ENCODE data around the gene GALNT6. TPM values are rescaled to one million over a fixed set of nuclear protein-coding genes. Genes with fewer than 3 reads are reported as not detected.

The GALNT6 gene
- polyA plus RNA-seq, 4 donors, result 8.4 to 45.2 (median 22.5) TPM

GRCh38 chr12:51401900-51402299 is 10.7 kb upstream of the GALNT6 start:
- H3K4me1 ChIP-seq (ENCODE audit: control insufficient read depth in 3 of 3, insufficient read depth in 2 of 3, low read depth in 1 of 3, low read length in 2 of 3), result peaks cover 11 to 84% (median 30%) of the 10 kb centered on the region in 3 donors
- no peaks in the 10 kb centered on the region for H3K9me3 ChIP-seq (ENCODE audit: control insufficient read depth in 2 of 2, insufficient read depth in 1 of 2, low read depth in 1 of 2, low read length in 1 of 2)
- WGBS, 3 donors, result 0% methylated on average over 1 of the region's 1 CpG
- no peaks in the 10 kb centered on the region for H3K36me3 ChIP-seq (ENCODE audit: control insufficient read depth in 3 of 3, insufficient read depth in 2 of 3, low read depth in 1 of 3, low read length in 3 of 3)
- H3K27ac ChIP-seq (ENCODE audit: low read depth in 1 of 3, low read length in 2 of 3), result peak overlapping the region in 2 of 3 donors; percentile 49 to 66
- H3K4me3 ChIP-seq (ENCODE audit: low read depth in 1 of 3, low read length in 3 of 3), result no peak overlapping the region
- DNase-seq (no peak), FAIRE-seq (no peak)
- H3K27me3 ChIP-seq (ENCODE audit: control insufficient read depth in 3 of 3, insufficient read depth in 3 of 3, low read length in 3 of 3), result no peaks in the 10 kb centered on the region

DNA sequence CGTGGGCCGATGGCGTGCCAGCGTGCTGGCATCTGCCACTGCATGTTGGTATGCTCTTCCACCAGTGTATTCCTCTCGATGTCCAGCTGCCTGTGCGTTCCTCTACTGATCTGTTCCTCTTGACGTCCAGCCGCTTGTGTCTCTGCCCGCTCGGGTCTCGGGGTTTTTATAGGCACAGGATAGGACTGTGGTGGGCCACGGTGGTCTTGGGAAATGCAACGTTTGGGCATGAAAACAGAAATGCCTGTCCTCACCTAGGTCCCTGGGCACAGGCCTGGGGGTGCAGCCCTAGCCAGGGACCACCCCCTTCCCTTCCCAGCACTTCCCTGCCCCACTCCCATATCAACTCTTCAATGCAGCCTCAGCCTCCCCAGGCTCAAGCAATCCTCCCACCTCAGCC is 10.3 kb upstream of the GALNT6 start:
- no peaks in the 10 kb centered on the region for H3K36me3 ChIP-seq (ENCODE audit: control insufficient read depth in 3 of 3, insufficient read depth in 2 of 3, low read depth in 1 of 3, low read length in 3 of 3)
- no peaks in the 10 kb centered on the region for H3K9me3 ChIP-seq (ENCODE audit: control insufficient read depth in 2 of 2, insufficient read depth in 1 of 2, low read depth in 1 of 2, low read length in 1 of 2)
- H3K4me1 ChIP-seq (ENCODE audit: control insufficient read depth in 3 of 3, insufficient read depth in 2 of 3, low read depth in 1 of 3, low read length in 2 of 3), result peaks cover 11 to 80% (median 27%) of the 10 kb centered on the region in 3 donors
- no peak for FAIRE-seq
- 77 to 91% (median 77%) methylated on average over 13 of the region's 13 CpGs for WGBS, 3 donors
- no peaks in the 10 kb centered on the region for H3K27me3 ChIP-seq (ENCODE audit: control insufficient read depth in 3 of 3, insufficient read depth in 3 of 3, low read length in 3 of 3)
- H3K4me3 ChIP-seq (ENCODE audit: low read depth in 1 of 3, low read length in 3 of 3), result no peak overlapping the region
- no peak for DNase-seq
- peak overlapping the region in 2 of 3 donors; percentile 49 to 66 for H3K27ac ChIP-seq (ENCODE audit: low read depth in 1 of 3, low read length in 2 of 3)

- Histone ChIP-seq H3K27me3 (ENCODE audit: control insufficient read depth in 3 of 3, insufficient read depth in 3 of 3, low read length in 3 of 3) (no peaks in the 10 kb centered on the region), H3K9me3 (ENCODE audit: control insufficient read depth in 2 of 2, insufficient read depth in 1 of 2, low read depth in 1 of 2, low read length in 1 of 2) (no peaks in the 10 kb centered on the region), H3K4me1 (ENCODE audit: control insufficient read depth in 3 of 3, insufficient read depth in 2 of 3, low read depth in 1 of 3, low read length in 2 of 3) (peaks cover 11 to 80% (median 25%) of the 10 kb centered on the region in 3 donors), H3K27ac (ENCODE audit: low read depth in 1 of 3, low read length in 2 of 3) (peak overlapping the region in 2 of 3 donors; percentile 49 to 66), H3K36me3 (ENCODE audit: control insufficient read depth in 3 of 3, insufficient read depth in 2 of 3, low read depth in 1 of 3, low read length in 3 of 3) (no peaks in the 10 kb centered on the region), H3K4me3 (ENCODE audit: low read depth in 1 of 3, low read length in 3 of 3) (no peak overlapping the region)
- 18 to 62% (median 39%) methylated on average over 14 of the region's 14 CpGs for WGBS, 3 donors
- DNase-seq (peak; percentile 53 to 62), FAIRE-seq (no peak)
Measured at GRCh38 chr12:51401020-51401419, 9.8 kb upstream of the GALNT6 start.

DNA sequence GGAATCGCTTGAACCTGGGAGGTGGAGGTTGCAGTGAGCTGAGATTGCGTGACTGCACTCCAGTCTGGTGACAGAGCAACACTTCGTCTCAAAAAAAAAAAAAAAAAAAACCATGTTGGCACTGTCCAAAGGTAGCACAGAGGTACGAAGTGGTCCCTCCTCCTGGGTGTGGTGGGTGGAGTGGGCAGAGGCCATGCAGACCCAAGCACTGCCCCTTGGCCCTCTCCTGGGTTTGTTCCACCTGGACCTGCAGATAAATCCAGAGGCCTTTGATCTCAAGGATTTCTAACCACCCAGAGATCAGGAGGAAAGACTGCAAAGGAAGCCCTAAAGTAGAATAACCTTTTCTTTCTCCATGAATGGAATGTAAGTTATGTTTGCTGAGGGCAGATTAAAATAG is 8.7 kb upstream of the GALNT6 start:
- no peaks in the 10 kb centered on the region for H3K9me3 ChIP-seq (ENCODE audit: control insufficient read depth in 2 of 2, insufficient read depth in 1 of 2, low read depth in 1 of 2, low read length in 1 of 2)
- no peak overlapping the region for H3K4me3 ChIP-seq (ENCODE audit: low read depth in 1 of 3, low read length in 3 of 3)
- FAIRE-seq (no peak), DNase-seq (peak; percentile 85 to 96)
- peak overlapping the region in 1 of 3 donors; percentile 78 for H3K27ac ChIP-seq (ENCODE audit: low read depth in 1 of 3, low read length in 2 of 3)
- H3K4me1 ChIP-seq (ENCODE audit: control insufficient read depth in 3 of 3, insufficient read depth in 2 of 3, low read depth in 1 of 3, low read length in 2 of 3), result peaks cover 16 to 78% (median 25%) of the 10 kb centered on the region in 3 donors
- H3K27me3 ChIP-seq (ENCODE audit: control insufficient read depth in 3 of 3, insufficient read depth in 3 of 3, low read length in 3 of 3), result no peaks in the 10 kb centered on the region
- H3K36me3 ChIP-seq (ENCODE audit: control insufficient read depth in 3 of 3, insufficient read depth in 2 of 3, low read depth in 1 of 3, low read length in 3 of 3), result no peaks in the 10 kb centered on the region
- 13 to 57% (median 38%) methylated on average over 4 of the region's 4 CpGs for WGBS, 3 donors

DNA sequence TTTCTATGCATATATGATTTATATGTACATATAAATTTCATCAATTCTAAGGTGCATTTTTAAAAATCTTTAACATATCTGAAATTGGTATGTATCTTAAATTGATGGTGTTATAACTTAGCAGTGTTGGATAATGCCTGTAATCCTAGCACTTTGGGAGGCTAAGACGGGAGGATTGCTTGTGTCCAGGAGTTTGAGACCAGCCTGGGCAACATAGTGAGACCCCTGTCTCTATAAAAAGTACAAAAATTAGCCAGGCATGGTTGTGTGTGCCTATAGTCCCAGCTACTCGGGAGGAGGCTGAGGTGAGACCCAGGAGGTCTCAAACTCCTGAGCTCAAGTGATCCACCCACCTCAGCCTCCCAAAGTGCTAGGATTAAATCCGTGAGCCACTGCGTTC is 6.5 kb upstream of the GALNT6 start:
- no peak for FAIRE-seq
- H3K4me1 ChIP-seq (ENCODE audit: control insufficient read depth in 3 of 3, insufficient read depth in 2 of 3, low read depth in 1 of 3, low read length in 2 of 3), result peaks cover 10 to 76% (median 24%) of the 10 kb centered on the region in 3 donors
- WGBS, 3 donors, result 72 to 77% (median 74%) methylated on average over 4 of the region's 4 CpGs

DNA sequence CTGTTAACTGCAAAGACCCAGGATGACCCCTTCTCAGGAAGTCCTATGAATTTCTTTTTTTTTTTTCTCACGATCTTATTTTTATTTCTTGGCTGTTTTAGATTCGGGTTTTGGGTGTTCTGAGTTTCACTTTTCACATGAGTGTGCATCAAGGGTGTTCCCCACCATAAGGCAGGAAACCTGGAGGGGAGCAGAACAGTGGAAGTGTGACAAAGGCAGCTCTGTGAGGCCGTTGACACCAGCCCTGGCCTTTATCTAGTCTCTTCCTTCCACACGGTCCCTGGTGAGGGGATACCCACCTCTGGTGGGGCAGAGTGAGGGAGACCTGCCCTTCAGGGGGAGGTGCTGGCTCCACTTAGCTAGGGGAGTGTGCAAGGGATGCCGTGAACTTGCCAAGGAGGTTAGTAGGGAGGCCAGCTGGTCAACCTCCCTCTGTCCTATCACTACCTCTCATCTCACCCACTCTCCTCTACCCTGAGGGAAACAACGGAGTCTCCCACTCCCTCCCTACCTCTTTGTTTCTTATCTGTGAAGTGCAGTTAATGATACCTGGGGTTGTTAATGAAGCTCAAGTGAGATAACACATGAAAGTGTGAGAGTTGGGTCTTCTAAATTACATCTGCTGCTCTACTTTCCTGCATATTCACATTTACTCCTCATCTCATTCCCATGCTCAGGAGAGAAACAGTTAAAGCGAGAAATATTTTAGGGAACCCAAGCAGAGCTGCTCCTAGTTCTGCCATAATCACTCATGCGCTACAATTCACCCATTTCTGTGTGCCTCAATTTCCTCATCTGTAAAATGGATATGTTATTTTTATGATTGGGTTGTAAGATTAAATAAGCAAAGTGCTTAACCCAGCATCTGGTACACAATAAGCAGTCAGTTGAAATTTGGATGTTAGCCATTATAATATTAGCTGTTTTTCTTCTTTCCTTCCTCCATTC is 4.4 kb upstream of the GALNT6 start:
- 32 to 43% (median 35%) methylated on average over 8 of the region's 8 CpGs for WGBS, 3 donors
- H3K27ac ChIP-seq (ENCODE audit: low read depth in 1 of 3, low read length in 2 of 3), result peak overlapping the region; percentile 30 to 77 (median 42)
- FAIRE-seq, result no peak

More for the DNA sequence above, 6.5 kb upstream of the GALNT6 start:
- peak overlapping the region in 1 of 3 donors; percentile 78 for H3K27ac ChIP-seq (ENCODE audit: low read depth in 1 of 3, low read length in 2 of 3)
- no peaks in the 10 kb centered on the region for H3K9me3 ChIP-seq (ENCODE audit: control insufficient read depth in 2 of 2, insufficient read depth in 1 of 2, low read depth in 1 of 2, low read length in 1 of 2)
- DNase-seq, result no peak
- peaks cover 0 to 14% (median 0%) of the 10 kb centered on the region in 3 donors for H3K36me3 ChIP-seq (ENCODE audit: control insufficient read depth in 3 of 3, insufficient read depth in 2 of 3, low read depth in 1 of 3, low read length in 3 of 3)
- no peak overlapping the region for H3K4me3 ChIP-seq (ENCODE audit: low read depth in 1 of 3, low read length in 3 of 3)
- H3K27me3 ChIP-seq (ENCODE audit: control insufficient read depth in 3 of 3, insufficient read depth in 3 of 3, low read length in 3 of 3), result no peaks in the 10 kb centered on the region

DNA sequence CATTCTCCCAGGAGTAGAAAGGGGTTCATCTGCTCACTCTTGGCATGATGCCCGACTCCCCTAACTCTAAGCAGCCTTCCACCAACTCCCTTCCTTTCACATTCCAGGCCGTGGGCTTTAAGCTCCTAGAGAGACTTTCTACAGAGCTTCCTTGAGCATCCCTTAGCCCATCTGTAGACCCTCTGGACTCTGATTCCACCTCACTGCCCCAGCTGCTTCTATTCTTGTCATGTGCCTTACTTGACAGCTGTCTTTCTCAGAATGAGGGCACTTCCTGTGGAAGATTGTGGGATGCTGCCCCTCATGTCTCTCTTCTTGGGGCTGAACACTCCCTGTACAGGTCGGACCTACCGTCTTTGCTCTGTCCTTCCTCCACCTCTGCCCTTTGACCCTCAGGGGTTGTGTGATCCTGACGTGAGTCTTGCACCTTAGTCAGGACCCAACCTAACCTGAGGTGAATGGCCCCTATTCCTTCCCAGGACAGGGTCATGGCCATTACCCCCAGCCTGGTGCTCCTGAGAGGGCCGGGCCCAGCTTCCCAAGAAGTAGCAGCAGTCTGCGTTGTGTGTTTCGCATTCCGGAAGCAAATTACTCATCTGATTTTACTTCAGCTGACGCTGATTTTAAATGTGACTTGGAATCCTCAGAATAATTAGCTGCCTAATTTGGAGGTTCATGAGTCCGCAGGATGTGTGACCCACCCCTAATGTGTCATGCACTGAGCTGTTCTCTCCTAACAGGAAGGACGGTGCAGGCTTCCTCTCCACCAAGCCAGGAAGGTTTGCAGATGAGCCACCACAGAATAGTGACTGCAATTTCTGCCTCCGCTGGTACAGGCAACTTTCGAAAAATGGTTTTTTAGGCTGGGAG is 2.7 kb upstream of the GALNT6 start:
- WGBS, 3 donors, result 55 to 65% (median 58%) methylated on average over 14 of the region's 14 CpGs
- DNase-seq, result peak in 1 of 2 donors; percentile 51
- Histone ChIP-seq H3K27me3 (ENCODE audit: control insufficient read depth in 3 of 3, insufficient read depth in 3 of 3, low read length in 3 of 3) (no peaks in the 10 kb centered on the region), H3K4me1 (ENCODE audit: control insufficient read depth in 3 of 3, insufficient read depth in 2 of 3, low read depth in 1 of 3, low read length in 2 of 3) (peaks cover 10 to 58% (median 16%) of the 10 kb centered on the region in 3 donors), H3K4me3 (ENCODE audit: low read depth in 1 of 3, low read length in 3 of 3) (peak overlapping the region in 1 of 3 donors; percentile 3), H3K27ac (ENCODE audit: low read depth in 1 of 3, low read length in 2 of 3) (peak overlapping the region in 2 of 3 donors; percentile 47 to 58), H3K9me3 (ENCODE audit: control insufficient read depth in 2 of 2, insufficient read depth in 1 of 2, low read depth in 1 of 2, low read length in 1 of 2) (no peaks in the 10 kb centered on the region), H3K36me3 (ENCODE audit: control insufficient read depth in 3 of 3, insufficient read depth in 2 of 3, low read depth in 1 of 3, low read length in 3 of 3) (peaks cover 0 to 14% (median 0%) of the 10 kb centered on the region in 3 donors)
- no peak for FAIRE-seq

More for the DNA sequence above, 4.4 kb upstream of the GALNT6 start:
- H3K27me3 ChIP-seq (ENCODE audit: control insufficient read depth in 3 of 3, insufficient read depth in 3 of 3, low read length in 3 of 3), result no peaks in the 10 kb centered on the region
- H3K36me3 ChIP-seq (ENCODE audit: control insufficient read depth in 3 of 3, insufficient read depth in 2 of 3, low read depth in 1 of 3, low read length in 3 of 3), result peaks cover 0 to 14% (median 0%) of the 10 kb centered on the region in 3 donors
- no peak overlapping the region for H3K4me3 ChIP-seq (ENCODE audit: low read depth in 1 of 3, low read length in 3 of 3)
- DNase-seq, result no peak
- no peaks in the 10 kb centered on the region for H3K9me3 ChIP-seq (ENCODE audit: control insufficient read depth in 2 of 2, insufficient read depth in 1 of 2, low read depth in 1 of 2, low read length in 1 of 2)
- H3K4me1 ChIP-seq (ENCODE audit: control insufficient read depth in 3 of 3, insufficient read depth in 2 of 3, low read depth in 1 of 3, low read length in 2 of 3), result peaks cover 10 to 60% (median 14%) of the 10 kb centered on the region in 3 donors
